ENCODE results near the gene PTPRJ. TPM values are rescaled to one million over a fixed set of nuclear protein-coding genes. Genes with fewer than 3 reads are reported as not detected.

PTPRJ gene
- total and polyA plus RNA-seq, 9 of the 15 experiments (the other 6 are each of a cell fraction or from before 2014, with no cell fraction given), result 0.56 to 10.7 (median 4.8) TPM

- TF ChIP-seq, protein P1, sequence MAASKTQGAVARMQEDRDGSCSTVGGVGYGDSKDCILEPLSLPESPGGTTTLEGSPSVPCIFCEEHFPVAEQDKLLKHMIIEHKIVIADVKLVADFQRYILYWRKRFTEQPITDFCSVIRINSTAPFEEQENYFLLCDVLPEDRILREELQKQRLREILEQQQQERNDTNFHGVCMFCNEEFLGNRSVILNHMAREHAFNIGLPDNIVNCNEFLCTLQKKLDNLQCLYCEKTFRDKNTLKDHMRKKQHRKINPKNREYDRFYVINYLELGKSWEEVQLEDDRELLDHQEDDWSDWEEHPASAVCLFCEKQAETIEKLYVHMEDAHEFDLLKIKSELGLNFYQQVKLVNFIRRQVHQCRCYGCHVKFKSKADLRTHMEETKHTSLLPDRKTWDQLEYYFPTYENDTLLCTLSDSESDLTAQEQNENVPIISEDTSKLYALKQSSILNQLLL (CRISPR knock-in tag; IDR thresholded peaks at IDR 0.05; ENCODE audit: borderline replicate concordance), result no peak
- TF ChIP-seq ZNF143 (CRISPR knock-in tag; IDR thresholded peaks at IDR 0.05) (no peak), MYNN (IDR thresholded peaks at IDR 0.05) (no peak), MYNN (CRISPR knock-in tag; IDR thresholded peaks at IDR 0.05) (no peak), PCBP1 (IDR thresholded peaks at IDR 0.05; ENCODE audit: low read depth, low read length, poor library complexity, severe bottlenecking) (no peak), RBBP5 (IDR thresholded peaks at IDR 0.05; ENCODE audit: borderline replicate concordance, insufficient read depth, low read length, poor library complexity, severe bottlenecking) (peak; percentile 55), SRF (CRISPR knock-in tag; IDR thresholded peaks at IDR 0.05) (peak in 1 of 2 experiments; percentile 87; a peak in 2 of 4 replicates), CXXC5 (CRISPR knock-in tag; IDR thresholded peaks at IDR 0.05) (peak; percentile 10; the same call in 1 of the 2 replicates), HDAC2 (IDR thresholded peaks at IDR 0.05) (peak; percentile 92), JUN (IDR thresholded peaks at IDR 0.05; ENCODE audit: borderline replicate concordance, low read depth, low read length) (peak; percentile 89), JUN (CRISPR knock-in tag; IDR thresholded peaks at IDR 0.05; ENCODE audit: borderline replicate concordance) (no peak), GABPB2 (CRISPR knock-in tag; conservative IDR thresholded peaks at IDR 0.05) (no peak), SNIP1 (IDR thresholded peaks at IDR 0.05; ENCODE audit: low read depth) (no peak), EP400 (IDR thresholded peaks at IDR 0.05) (peak; percentile 49), ZNF316 (IDR thresholded peaks at IDR 0.05) (peak; percentile 98), LCOR (CRISPR knock-in tag; IDR thresholded peaks at IDR 0.05) (peak; percentile 70; the same call in 1 of the 2 replicates), ARID1B (IDR thresholded peaks at IDR 0.05) (peak; percentile 86), ZBTB1 (CRISPR knock-in tag; IDR thresholded peaks at IDR 0.05; ENCODE audit: borderline replicate concordance, low read depth) (no peak), BACH1 (tag; IDR thresholded peaks at IDR 0.05) (peak; percentile 97), NFXL1 (CRISPR knock-in tag; IDR thresholded peaks at IDR 0.05) (no peak), MECOM (CRISPR knock-in tag; IDR thresholded peaks at IDR 0.05) (peak; percentile 20; the same call in 1 of the 2 replicates), CEBPG (CRISPR knock-in tag; IDR thresholded peaks at IDR 0.05) (peak; percentile 88), CEBPG (tag; conservative IDR thresholded peaks at IDR 0.05 in 1 of 2, IDR thresholded peaks at IDR 0.05 in 1 of 2) (peak; percentile 37 to 76; a peak in 2 of 4 replicates), MAFF (IDR thresholded peaks at IDR 0.05; ENCODE audit: low read length) (peak; percentile 95)
- TF ChIP-seq, protein P2, sequence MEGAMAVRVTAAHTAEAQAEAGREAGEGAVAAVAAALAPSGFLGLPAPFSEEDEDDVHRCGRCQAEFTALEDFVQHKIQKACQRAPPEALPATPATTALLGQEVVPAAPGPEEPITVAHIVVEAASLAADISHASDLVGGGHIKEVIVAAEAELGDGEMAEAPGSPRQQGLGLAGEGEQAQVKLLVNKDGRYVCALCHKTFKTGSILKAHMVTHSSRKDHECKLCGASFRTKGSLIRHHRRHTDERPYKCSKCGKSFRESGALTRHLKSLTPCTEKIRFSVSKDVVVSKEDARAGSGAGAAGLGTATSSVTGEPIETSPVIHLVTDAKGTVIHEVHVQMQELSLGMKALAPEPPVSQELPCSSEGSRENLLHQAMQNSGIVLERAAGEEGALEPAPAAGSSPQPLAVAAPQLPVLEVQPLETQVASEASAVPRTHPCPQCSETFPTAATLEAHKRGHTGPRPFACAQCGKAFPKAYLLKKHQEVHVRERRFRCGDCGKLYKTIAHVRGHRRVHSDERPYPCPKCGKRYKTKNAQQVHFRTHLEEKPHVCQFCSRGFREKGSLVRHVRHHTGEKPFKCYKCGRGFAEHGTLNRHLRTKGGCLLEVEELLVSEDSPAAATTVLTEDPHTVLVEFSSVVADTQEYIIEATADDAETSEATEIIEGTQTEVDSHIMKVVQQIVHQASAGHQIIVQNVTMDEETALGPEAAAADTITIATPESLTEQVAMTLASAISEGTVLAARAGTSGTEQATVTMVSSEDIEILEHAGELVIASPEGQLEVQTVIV (CRISPR knock-in tag; IDR thresholded peaks at IDR 0.05; ENCODE audit: borderline replicate concordance), result no peak
These were observed 33.4 kb upstream of the PTPRJ start (continued) for GRCh38 chr11:47946682-47947559.

All from K562 (cell line).